ENCODE data around the gene BRSK2.
"Not testable (repeated sequence)": the region's sequence is repeated elsewhere in the genome, so short reads cannot be mapped to it uniquely, and the experiment has no call there.

BRSK2 gene

DNA sequence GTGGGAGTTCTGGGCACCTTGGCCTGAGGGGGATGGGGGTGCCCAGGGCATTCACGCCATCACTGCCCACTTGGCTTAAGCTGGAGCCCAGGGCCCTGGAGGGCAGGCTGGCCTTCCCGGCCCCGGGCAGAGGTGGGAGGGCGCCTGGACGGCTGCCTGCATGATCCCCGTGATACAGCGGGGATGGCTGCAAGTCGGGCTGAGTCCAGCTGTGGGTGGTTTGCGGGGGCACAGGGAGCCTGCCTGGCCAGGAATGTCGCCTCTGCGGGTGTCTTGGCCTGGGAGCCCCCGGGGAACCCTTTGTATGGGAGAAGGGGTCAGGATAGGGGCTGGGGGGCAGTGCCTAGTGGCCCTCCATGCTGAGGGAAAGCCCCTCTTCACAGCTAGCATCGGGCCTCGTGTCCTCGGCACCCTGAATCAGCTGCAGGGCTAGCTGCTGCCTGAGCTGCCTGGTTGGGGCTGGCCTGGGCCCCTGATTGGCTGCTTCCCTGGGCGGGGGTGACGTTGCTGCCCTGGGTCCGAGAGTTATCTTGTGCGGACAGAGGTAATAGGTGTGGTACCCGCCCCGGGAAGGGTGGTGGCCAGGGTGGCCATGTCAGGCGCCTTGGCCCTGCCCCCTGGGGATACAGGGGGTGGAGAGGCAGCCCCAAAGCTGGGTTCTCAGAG lies 8.3 kb downstream of the BRSK2 start:
- DNase-seq = no peak

DNA sequence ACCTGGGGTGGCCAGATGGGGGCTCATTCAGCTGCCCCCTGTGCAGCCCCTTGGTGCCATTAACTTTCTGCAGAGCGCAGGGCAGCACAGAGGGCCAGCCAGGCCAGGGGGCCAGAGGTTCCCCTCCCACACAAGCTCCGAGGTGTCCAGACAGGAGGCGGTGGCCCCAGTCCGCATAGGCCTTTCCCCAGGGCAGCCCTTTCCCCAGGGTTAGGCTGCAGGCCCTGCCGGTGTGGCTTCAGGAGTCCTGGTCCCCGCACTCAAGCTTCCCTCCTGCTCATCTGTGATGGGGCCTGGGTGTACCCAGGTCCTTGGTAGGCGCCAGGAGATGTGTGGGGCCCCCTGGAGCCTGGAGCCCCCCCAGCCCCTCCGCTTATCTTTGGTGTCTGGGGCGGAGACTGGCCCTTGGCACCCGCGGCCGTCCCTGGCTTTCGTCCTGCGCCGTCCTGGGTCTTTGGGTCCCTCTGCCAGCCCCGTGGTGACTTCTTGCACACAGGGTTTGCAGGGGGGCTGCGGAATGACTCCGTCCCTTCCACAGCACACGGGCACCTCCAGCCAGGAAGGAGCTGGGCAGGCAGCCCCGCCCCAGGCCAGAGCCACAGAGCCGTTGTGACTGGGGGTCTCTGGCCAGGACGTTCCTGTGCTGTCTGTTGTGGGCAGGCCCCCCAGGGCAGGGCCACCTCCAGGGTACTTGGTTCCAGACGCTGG lies 8.9 kb downstream of the BRSK2 start:
- DNase-seq = no peak

DNA sequence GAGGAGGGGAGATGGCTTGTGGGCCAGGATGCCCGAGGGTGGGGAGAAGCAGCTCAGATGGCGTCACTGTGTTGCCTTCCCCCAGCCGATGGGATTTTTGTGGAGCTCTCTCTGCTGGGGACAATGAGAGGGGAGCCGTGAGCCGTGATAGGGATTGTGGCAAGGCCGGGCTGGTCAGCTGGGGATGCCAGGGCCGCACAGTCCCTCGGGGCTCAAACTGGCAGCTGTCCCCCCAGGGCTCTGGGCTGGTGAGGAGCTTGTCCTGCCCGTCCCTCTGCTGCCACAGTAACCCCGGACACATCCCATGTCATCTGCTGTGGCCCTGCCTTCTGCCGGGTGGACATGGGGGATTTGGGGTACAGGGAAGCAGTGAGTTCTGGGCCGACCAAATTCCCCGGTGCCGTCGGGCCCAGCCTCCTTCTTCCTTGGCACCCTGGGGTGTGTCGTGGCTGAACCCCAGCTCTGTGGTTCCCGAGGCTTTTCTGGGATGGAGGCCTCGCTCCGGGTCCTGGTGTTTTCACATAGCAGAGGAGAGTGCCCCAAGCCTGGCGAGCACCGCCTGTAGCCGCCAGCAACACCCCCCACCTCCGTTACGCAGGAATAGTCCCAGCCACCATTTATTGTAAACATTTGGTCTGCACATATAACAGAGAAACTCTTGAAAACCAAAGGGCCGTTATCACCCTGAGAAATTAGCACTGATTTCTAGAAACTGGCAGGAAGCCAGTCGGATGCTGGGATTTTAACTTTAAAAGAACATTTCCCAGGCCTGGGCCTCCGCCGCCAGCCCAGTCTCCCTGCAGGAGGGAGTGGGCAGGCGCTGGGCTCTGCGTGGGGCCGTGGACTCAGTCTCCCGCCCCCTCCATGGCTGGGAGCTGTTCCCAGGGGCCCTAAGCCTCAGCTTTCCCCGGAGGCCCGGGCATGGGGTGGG lies 9.9 kb downstream of the BRSK2 start:
- no peak for DNase-seq

DNA sequence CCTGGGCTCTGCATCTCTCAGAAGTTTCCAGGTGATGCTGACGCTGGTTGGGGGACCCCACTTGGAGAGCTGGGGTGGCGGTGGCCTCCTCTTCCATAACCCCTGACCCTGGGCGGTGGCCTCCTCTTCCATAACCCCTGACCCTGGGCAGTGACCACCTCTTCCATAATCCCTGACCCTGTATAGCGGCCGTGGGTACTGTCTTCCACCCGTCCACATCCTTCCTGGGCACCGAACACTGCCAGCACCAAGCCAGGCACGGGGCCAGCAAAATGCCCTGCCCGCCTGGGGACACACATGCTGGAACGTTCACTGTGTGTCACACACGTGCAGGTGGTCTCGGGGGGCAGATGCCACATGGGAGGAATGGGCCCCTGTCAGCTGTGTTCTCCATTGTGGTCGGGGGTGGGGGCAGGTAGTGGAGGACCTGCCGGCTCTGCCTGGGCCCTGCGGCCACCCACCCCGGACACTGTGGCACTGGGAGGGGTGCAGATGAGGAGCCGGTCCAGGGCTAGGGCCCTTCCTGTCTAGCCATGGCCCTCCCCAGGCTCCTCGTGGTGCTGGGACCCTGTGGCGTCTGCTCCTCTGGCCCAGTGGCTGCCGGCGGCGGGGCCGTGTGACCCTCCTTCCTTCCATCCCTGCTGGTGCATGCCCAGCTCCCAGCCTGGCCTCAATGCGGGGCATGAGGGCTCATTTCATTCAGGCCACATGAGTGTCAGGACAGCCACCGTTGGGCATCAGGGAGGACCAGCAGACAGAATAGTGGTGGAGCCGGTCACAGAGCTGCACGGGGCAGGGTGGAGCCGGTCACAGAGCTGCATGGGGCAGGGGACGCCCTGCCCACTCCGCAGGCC lies 10.8 kb downstream of the BRSK2 start:
- DNase-seq = no peak

DNA sequence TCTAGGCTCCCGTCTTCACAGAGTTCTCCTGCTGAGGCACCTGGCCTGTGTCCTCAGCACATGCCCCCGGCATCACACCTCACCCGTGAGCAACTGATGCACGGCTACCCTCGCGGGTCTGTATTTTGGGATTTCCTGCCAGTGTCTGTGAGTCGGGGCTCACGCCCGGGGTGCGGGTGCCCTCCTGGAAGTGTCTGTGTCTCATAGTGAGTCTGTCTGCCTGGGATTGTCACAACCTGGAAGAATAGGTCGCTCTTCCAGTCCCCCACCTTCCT lies 11.4 kb downstream of the BRSK2 start:
- no peak for DNase-seq

DNA sequence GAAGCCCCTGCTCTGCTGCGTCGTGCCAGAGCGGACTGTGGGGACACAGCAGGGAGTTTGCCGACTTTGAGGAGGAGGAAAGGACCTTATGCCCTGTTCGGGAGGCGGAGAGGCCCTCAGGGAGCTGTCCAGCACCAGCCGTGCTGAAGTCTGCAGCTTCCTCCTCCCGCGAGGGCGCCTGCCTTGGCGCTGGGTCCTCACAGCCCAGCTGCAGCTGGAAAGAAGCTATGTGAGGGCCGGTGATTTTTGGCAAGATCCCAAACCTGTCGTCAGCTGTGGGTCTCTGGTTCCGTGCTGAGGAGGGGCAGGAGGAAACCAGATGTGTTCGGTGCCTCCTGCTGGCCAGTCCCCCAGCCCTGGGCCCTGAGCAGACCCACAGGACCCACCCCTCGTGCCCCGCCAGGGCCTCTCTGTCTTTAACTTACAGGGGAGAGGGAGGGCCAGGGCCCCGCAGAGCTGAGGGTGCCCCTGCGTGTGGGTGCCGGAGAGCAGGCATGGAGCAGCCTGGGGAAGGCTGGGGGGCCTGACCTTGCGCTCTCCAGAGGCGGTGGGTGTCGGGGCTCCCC lies 12.0 kb downstream of the BRSK2 start:
- DNase-seq = no peak

DNA sequence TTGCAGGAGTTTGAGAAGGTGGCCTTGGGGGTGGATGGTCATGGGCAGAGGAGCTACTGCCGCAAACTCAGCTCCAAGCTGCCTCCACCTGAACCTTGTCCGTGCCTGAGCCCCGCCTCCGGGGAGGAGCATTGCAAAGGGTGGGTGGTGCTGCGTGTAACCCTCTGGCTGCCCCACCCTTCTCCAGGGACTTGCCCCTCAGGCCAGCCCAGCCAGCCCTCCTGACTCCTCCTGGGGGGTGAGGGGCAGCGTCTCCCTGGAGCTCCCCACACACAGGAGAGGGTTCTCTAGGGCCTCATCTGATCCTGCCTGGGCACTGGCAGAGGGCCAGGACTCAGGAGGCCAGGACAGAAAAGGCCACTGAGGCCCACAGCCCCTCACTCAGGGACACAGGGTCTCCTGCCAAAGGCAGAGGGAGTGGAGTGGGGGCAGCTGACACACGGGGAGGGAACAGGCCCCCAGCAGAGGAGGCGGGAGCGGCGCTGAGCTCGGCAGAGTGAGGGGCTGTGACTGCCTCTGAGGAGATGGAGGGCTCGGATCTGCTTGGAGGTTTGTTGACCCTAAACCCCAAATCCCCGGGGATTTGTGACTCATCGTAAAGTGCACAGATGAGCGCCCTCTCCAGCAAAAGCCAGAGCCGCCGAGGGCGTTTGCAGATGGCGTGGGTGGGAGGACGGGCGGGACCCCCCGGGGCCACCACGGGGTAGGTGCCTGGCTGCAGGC lies 12.8 kb downstream of the BRSK2 start:
- no peak for DNase-seq

DNA sequence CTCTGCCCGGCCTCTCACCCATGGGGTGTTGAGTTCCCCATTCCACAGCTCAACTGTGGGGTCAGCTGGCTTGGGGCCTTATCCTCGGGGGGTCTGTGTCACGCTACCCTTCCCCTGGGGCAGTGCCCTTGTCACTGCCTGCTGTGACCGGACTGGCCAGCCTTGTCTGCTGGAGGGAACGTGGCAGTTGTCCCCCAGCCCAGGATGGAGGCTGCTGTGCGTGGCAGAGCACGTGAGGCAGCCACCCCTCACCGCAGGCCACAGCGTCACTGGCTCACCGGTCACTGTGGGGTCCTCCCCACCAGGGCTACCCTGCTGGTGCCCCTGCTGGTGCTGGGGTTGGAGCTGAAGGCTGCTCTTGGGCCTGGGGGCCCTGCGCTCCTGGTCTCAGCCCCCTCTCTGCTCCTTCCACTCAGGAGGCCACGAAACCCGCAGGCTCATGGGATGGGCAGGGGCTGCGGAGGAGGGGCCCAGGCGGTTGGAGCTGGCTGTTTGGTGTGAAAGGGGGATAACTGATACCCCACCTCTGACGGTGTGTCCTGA lies 13.4 kb downstream of the BRSK2 start:
- no peak for DNase-seq

DNA sequence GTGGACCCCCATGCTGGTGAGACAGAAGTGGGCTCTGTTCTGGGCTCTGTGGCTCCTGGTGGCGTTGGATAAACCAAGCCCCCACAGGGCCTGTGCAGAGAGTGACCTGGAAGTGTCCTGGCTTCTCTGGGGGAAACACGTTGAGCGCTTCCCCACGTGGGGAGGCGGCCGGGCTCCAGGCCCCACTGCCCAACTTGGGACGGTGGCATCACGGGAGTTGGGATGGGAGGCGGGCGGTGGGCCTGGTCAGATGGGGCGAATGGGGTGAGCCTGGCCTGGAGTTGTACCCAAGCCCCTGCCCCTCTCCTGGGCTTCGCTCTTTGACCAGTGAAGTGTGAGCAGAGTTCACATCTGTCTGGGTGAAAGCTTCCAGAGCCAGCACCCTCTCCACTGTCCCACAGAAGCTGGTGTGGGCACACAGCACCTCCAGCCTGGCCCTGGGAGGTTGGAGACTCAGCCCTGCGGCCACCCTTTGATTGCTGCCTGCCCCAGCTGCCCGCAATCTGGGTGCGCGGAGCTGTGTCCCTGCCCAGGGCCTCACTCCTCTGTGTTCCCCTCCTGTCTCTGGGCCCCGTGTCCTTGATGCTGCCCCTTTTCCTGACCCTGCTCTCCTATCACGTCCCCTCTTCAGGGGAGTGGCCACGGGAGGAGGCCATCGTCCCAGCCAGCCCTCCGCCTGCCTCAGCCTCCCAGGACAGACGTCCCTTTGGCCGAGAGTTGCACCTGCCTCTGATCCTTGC lies 14.2 kb downstream of the BRSK2 start:
- no peak for DNase-seq

DNA sequence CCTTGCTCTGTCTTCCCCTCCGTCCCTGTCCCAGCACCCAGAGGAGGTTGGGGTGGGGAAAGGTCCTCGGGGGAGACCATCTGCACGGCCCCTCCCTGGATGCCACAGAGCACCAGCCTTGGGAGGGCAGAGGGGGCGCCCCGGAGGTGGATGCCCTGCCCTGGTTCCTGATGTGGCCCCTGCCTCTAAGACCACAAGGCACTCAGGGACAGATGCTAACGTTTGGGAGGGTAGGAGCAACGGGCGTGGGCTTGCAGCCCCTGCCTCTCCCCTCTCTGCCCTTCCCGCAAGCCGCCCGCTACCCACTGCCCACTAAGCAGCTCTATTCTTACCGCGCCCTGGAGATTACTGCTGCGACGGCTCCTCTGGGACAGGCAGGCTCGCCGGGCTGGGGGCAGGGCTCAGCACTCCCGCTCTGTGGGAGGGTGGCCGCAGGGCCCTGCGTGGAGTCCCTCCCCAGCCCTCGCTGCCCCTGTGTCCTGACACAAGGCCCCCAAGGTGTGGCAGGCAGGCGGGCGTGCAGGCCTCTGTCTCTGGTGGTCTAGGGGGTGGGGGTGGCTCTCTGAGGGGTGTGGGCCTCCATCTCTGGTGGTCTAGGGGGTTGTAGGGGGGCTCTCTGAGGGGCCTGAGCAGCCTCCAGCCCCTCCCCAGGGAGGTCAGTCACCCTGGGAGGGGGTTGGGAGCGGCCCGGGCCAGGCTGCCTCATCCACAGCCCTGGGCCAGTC lies 14.9 kb downstream of the BRSK2 start:
- DNase-seq = no peak

DNA sequence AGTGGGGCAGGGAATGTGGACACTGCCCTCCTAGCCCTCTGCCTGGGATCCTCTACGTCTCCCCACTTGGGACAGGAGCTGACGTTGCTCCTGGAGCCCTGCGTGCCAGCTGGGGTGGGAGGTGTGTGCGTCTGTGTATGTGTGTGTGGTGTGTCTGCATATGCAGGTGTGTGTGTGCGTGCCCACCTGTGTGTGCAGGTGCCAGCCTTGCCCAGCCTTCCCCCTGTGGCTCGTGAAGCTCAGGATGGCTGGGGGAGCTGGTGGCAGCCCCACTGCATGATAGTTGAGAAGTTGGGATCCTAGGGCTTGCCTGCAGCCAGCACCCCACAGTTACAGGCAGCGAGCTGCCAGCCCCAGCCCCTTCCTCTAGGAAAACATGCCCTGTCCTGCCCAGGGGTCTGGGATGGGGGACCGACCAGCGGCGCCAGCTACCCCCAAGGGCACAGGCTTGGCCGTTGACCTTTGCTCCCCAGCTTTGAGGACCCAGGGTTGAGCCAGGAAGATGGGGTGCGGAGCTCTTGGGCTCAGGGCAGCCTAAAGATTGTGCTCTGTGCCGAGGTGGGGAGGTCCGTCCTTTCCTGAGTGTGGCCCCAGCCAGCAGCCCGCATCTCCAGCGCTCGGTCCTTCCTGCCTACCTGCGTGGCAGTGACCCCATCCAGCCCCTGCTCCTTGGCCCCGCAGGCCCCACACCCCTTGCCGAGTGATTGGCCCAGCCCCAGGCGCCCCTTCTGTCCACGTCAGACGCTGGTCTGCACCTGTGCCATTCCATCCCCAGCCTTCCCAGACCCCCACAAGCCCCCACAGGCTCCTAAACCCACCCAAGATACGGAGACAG lies 15.7 kb downstream of the BRSK2 start:
- DNase-seq = no peak

DNA sequence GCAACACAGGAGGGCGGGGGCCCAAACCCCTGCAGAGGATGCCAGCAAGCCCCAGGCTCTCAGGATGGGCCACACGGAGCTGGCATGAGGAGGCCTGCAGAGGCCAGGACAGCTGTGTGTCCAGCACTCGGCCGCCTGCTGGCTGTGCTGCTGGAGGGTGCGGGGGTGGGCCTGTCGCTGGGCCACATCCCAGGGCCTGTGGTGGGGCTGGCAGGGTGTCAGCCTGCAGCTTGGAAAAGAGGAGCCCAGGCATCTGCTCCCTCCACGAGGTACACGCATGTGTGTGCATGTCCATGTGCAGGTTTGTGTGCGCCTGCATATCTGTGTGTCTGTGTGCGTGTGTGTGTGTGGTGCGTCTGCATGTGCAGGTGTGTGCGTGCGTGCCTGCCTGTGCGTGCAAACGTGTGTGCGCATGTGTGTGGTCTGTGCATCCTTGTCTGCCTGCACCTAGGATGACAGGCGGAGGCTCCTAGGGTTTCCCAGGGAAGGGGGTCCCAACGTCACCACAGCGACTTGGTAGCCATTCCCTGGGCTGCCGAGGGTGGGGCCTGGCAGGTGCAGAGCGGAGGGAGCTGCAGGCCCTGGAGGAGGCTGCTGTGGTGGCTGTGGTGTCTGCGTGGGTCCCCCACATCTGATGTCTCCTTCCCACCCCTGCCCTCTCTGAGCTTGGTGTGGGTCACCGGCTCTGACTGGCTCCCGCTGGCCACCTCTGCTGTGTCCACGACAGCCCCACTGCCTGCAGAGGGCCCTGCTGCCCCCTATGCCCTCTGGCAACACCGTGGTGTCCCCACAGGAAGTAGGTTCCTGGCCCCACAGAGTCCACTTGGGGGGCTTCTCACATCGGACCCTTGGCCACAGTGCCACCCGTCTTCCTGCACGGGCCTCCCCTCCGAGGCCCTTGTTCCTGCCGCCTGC lies 17.1 kb downstream of the BRSK2 start:
- no peak for DNase-seq

DNA sequence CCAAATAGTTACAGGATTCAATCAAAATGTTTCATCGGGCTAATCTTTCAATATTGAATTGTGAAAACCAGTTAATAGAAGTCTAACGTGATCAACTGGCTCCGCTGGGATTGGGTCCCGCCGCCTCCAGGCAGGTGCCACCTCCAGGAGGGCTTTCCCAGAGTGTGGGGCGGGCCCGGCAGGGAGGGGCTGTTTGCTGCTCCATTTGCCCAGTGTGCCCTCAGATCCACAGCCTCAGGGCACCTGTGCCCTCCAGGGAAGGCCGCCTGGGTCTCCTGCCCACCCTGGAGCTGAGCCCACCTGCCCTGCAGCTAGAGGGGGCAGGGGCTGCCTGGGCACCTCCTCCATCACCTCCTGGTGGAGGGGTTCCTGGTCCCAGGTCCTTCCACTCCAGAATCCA lies 17.9 kb downstream of the BRSK2 start:
- no peak for DNase-seq

DNA sequence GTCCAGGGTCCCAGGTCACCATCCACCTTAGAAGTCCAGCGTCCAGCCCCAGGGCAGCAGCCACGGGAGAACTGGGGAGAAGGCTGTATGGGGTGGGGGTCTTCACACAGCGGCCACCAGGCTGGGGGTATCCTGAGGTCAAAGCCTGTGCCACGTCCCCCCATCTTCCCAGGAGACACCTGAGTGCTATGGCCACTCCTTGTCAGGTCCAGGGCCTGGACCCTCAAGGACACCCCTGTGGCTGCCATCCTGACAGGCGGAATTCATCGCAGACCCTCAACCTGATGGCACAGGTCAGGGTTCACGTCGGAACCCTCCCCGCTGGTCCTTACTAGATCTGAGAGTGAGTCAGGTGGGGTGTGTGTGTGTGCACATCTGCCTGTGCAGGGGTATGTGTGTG lies 18.6 kb downstream of the BRSK2 start:
- no peak for DNase-seq

DNA sequence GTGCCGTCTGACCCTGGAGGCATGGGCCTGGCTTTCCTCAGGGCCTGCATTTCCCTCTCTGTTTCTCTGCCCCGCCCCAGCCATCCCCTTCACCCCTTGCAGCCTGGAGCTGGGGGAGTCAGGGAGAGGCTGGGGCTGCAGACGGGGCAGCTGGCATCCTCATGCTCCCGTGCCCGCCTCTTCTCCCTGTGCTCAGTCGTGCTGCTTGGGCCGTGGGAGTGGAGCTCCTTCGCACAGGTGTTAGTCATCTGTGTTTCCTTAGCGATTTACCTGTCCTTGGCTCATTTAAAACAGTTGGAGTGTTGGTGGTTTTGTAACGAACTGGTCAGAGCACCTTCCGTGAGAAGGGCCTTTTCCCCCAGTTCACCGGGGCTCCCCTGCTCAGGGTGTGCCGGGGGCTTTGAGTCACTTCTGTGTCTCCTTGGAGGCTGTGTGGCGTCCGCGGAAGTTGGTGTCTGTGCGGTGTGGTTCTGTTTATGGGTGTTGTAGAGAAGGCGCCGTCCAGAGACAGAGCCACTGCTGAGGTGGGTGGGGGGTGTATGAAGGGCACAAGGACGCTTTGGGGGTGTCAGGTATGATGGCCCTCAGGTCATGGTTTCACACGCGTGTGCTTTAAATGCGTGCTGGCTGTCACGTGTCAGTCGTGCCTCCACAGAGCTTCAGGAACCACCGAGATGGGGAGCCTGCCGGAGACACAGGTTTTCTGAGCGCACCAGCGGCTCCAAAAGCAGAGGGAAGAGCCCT lies 19.5 kb downstream of the BRSK2 start:
- no peak for DNase-seq

DNA sequence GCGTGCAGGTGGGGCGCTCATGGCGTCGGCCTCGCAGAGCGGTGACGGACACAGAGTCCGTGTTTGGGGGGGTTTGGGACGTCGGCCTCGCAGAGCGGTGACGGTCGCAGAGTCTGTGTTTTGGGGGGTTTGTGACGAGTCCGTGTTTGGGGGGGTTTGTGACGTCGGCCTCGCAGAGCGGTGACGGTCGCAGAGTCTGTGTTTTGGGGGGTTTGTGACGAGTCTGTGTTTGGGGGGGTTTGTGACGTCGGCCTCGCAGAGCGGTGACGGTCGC lies 20.1 kb downstream of the BRSK2 start:
- not testable (repeated sequence) for DNase-seq
